CD4-positive, alpha-beta T cell treated with Interleukin-4 for 1 hour (primary cell): ENCODE data around the gene LRSAM1.
"Not testable (repeated sequence)": the region's sequence is repeated elsewhere in the genome, so short reads cannot be mapped to it uniquely, and the experiment has no call there.

Source experiments
- DNase-seq, 2 donors: peaks; one replicate each; pipeline ENCODE4 v3.0.0-alpha.2; 2020 to 2022

The LRSAM1 gene

GRCh38 chr9:127463382-127463781 lies 12.1 kb downstream of the LRSAM1 start:
- no peak for DNase-seq

DNA sequence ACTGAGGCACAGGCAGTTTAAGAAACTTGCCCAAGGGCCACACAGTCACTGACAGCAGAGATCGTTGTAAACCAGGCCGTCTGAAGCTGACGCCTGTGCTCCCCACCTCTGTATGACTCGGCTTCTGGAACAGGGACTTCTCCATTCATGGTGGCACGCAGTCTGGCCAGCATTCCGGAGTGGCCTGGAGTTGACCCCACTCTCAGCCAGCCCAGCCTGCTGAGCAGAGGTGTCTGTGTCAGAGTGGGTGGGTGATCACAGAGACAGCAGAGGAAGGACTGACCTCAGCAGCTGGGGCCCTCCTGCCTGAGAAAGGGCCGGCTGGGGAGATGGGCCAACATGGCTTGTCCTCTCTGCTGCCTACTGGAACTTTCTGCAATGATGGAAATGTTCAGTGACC lies 12.6 kb downstream of the LRSAM1 start:
- no peak for DNase-seq

- DNase-seq = not testable (repeated sequence)
These were observed 15.2 kb downstream of the LRSAM1 start for GRCh38 chr9:127466407-127466917.

GRCh38 chr9:127467621-127468020 lies 16.3 kb downstream of the LRSAM1 start:
- DNase-seq = no peak

DNA sequence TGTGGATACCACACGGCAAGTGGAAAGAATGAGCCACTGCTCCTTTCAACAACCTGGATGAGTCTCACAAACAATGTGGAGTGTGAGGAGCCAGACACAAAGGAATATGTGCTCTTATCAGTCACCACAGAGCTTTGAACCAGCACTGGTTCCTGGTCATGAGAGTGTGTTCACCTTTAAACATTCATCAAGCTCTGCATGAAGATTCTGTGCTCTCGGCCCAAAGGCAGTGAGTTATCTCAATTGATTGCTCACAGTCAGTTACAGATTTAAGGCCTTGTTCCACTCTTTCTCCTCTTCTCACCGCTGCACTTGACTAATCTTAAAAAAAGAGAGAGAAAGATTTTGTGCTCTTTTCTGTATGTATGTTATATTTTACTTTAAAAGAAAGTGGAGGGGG lies 19.4 kb downstream of the LRSAM1 start:
- DNase-seq = no peak

DNA sequence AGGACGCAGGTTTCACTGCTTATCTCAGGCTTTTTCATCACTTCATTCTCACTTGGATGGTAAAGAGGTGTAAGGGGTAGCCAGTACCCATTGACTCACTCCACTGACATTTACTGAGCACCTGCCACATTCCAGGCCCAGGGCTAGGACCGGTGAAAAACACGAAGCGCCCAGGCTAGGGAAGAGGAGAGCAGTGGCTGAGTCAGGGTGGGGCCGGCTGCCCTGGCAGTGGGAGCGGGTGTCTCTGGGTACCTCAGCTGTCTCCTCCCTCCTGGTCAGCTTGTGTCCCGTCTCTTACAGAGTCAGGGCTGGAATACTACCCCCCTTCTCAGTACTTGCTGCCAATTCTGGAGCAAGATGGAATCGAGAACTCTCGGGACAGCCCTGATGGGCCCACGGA lies 22.2 kb downstream of the LRSAM1 start:
- no peak for DNase-seq

DNA sequence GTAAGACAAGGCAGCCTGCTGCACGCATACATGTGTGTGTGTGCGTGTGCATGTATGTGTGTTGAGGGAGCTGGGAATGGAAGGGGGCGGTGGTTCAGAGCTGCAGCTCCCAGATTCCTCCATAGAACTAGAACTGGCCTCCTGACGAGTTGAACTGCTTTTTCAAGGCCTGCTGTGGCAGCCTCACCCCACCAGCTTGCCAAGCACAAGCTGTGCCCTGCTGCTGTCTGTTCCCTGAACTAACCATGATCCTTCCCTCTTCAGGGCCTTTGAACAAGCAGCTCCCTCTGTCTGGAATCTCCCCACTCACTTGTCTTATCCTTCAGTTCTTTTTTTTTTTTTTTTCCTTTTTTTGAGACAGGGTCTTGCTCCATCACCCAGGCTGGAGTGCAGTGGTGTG lies 22.6 kb downstream of the LRSAM1 start:
- no peak for DNase-seq

- no peak for DNase-seq
These were observed 23.3 kb downstream of the LRSAM1 start for GRCh38 chr9:127474592-127474991.

GRCh38 chr9:127479507-127480081 lies 28.3 kb downstream of the LRSAM1 start:
- DNase-seq = no peak

- DNase-seq = no peak
These were observed 31.4 kb downstream of the LRSAM1 start for GRCh38 chr9:127482662-127483061.

DNA sequence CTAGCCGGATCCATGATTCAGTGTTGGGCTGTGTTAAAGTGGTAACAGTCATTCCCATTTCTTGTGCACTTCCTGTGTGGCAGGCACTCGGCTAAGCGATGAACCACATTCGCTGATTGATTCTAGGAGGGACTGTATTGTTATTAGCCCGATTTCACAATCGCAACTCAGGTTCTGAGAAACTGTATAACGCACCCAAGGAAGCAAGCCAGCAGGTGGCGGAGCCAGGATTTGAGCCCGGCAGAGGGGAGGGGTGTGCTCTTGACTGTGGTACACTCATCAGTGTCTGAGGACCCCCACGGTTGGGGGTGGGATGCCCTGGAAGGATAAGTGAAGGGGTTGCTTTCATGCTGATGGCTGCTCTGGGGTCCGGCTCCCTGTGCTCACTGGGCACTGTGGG lies 34.7 kb downstream of the LRSAM1 start:
- DNase-seq = no peak

GRCh38 chr9:127488946-127489345 lies 37.6 kb downstream of the LRSAM1 start:
- no peak for DNase-seq

DNA sequence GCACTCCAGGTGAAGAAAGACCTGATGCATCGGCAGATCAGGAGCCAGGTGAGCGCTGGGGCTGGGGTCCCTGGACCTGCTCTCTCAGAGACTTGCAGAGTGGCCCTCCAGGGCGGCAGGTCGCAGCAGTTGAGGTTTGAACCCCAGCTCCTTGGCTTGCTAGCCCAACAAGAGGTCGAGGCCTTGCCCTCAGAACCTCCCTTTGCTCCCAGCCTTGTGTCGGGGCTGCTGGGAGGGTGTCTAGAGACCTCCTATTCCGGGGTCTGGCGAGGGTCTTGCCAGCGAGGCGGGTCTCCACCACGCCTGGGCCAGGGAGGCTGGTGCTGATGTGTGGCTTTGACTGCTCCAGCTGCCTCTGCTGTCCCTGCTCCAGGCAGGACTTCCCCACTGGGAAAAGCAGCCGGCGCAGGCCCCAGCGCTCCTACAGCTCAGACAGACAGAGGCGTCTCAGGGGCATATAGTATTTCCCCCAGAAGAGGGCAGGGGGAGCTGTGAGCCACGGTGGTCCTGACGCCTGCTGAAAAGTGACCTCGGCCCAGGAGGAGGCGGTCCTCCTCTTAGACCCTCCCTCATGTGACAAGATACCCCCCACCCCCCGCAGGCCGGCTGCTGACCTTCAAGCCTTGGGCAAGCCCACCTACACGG lies 38.3 kb downstream of the LRSAM1 start:
- no peak for DNase-seq

DNA sequence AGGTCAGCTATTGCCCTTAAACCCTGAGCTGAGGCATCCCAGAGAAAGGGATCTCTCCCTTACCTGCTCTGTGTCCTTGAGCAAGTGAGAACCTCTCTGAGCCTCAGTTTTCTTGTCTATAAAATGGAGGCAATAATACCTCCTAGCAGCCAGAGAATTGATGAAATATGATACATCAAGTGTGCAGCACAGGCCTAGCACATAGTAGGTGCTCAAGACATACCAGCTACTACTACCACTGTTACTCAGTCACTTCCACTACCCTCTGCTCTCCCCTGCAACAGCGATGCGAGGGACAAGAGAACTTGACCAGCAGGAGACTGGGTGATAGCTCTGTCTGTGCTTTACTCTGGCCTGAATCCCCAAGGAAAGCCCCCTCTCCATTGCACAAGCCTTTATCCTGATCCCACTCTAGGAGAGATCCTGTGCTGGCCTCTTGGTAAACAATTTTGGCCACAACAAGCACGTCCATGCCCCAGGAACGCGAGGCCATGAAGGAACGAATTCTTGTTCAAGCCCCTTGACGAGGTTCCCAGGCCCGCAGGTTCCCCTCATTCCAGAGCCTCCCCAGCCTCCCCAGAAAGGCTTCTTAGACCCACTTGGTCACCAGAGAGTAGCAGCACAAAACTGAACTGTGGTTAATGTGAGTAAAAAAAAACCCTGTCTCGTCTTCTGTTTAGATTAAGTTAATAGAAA lies 39.4 kb downstream of the LRSAM1 start:
- DNase-seq = no peak

GRCh38 chr9:127491516-127491915 lies 40.2 kb downstream of the LRSAM1 start:
- DNase-seq = no peak

DNA sequence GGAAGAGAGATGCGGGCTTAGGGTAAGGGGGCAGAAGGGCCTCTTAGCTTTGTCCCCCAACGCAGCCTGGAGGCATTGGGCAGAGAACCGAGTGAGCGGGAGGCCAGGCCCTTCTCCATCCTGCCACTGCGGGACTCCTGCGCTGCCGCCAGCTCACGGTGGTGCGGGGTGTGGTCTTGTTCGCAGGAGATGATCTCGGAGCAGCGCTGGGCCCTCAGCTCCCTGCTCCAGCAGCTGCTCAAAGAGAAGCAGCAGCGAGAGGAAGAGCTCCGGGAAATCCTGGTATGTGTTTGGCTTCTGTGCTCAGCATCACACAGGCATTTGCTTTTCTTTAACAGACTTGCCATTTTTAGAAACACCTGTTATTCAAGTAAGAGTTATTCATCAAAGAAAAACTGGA lies 41.3 kb downstream of the LRSAM1 start:
- DNase-seq = no peak

DNA sequence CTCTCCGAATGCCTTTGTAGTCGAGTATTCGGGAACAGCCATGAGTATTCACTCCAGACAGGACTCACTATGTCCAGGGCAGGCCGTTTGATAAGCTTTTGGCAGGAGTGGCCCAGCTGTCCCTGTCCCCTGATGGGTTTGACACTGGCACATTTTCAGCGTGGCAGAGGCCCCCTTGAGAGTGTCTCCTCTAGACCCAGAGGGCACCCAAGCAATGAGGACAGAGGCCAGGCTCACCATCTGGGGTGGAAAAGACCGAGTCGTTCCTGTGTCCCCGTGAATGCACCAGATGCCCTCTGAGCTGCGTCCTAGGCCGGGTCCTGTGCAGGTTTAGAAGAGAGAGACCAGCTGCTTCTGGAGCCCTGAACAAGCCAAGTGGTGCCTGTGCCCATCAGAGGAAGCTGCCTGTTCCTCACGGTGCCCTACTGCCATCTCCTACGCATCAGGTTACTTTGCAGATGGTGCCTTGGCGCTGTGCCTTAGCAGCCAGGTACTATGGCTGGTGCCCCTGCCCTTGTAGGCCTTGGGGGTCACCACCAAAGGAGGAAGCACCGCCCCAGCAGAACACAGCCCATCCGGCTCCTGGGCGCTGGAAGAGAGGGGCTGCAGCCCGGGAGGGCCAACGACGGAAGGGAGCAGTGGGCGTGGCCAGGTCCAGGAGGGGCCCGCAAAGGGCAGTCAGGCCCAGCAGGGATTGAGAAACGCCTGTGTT lies 42.4 kb downstream of the LRSAM1 start:
- DNase-seq = no peak

DNA sequence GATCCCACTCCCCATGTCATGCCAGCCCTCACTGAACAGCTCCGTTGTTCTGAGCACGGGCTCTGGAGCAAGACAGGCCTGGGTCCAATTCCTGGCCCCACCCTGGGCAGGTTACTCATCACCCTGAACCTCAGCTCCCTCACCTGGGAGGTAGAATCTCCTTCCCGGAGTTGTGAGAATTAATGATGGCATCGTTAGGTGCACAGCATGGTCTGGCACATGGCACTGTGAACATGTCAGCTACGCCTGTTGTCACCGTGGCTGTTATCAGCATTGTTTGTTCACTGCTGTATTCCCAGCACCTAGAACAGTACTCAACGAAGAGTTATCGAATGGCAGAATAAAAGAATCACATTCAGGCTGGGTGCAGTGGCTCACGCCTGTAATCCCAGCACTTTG lies 43.0 kb downstream of the LRSAM1 start:
- DNase-seq = no peak

GRCh38 chr9:127495884-127496555 lies 44.7 kb downstream of the LRSAM1 start:
- DNase-seq = no peak

DNA sequence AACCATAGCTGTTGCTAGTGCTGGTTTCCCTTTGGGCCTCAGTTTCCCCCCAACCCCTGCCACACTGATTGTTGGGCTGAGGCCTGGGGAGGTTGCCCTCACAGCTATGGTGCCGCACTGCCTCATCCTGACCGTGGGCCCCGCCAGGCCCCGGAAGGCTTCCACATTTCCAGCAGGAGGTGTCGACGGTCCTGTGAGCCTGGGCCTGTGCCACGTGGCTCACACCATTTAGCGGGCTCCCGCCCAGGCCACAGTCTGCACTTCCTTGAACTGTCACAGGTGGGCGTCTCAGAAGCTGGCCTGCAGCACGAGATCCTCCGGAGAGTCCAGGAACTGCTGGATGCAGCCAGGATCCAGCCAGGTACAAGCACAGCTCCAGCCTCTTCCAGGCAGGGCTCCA lies 45.7 kb downstream of the LRSAM1 start:
- no peak for DNase-seq

- DNase-seq = no peak
These were observed 46.5 kb downstream of the LRSAM1 start for GRCh38 chr9:127497656-127498290.

GRCh38 chr9:127498298-127498697 lies 47.0 kb downstream of the LRSAM1 start:
- no peak for DNase-seq

- DNase-seq = no peak
These were observed 49.1 kb downstream of the LRSAM1 start for GRCh38 chr9:127500399-127500798.
